GM12892 (cell line): Measurements from ENCODE around the gene CABLES1.

ENCODE experiments used
- POLR2A ChIP-seq: IDR thresholded peaks from 2 replicates; pipeline ENCODE4 v1.6.1; 2011; ENCODE audit warnings: low read depth, low read length, control low read depth
- POLR2AphosphoS5 ChIP-seq: IDR thresholded peaks from 2 replicates; pipeline ENCODE4 v1.6.1; 2011; ENCODE audit warnings: low read depth, low read length, control low read depth
- TAF1 ChIP-seq: IDR thresholded peaks from 2 replicates; pipeline ENCODE4 v1.6.1; 2011; ENCODE audit warnings: low read depth, mild to moderate bottlenecking, control low read depth, low read length, borderline replicate concordance

GRCh38 chr18:23247896-23248295 is 112.6 kb downstream of the CABLES1 start:
- TF ChIP-seq POLR2A (no peak), TAF1 (no peak), POLR2AphosphoS5 (no peak)
